ENCODE results near the gene MC5R.

DNA sequence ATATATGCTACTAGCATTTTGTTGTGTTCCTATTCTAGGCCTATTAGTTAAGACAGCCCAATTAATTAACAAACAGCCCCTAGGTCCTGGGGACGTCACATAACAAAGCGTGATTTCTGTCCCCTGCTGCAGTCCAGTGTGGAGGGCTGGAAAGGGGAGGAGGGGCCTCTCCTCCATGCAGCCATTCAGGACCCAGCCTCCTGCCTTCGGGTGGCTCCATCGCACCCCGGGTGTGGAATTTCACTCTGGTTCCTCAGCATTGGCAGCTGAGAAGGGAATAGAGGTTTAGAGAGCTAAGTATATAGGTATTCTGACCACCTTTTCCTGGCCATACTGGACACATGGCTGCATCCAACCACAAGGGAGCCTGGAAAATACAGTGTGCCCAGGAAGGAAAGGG lies 49.0 kb downstream of the MC5R start:
- TF ChIP-seq POLR2A (IDR thresholded peaks at IDR 0.05), result no peak
- no peak for TF ChIP-seq CTCF (IDR thresholded peaks at IDR 0.05)
- TF ChIP-seq POLR2AphosphoS5 (IDR thresholded peaks at IDR 0.05; ENCODE audit: insufficient read depth in 1 of 2, low read depth in 1 of 2), result no peak

Measured in vagina (tissue), 2 donors.